OCI-LY1 (cell line): ENCODE data around the gene SERPINA4.

Source experiments
- EZH2 ChIP-seq: fragments of 200-600 bp; sonication (generic), shearing (Covaris generic); IDR thresholded peaks from 2 replicates; pipeline ENCODE4 v1.8.0; 2017; ENCODE audit warnings: borderline replicate concordance, mixed run types, mild to moderate bottlenecking, antibody characterized with exemption, low read length, moderate library complexity, mixed read lengths
- TF ChIP-seq, protein P1 (sequence below): fragments of 200-600 bp; sonication (generic), shearing (Covaris generic); IDR thresholded peaks from 2 replicates; pipeline ENCODE4 v1.5.1; 2017; ENCODE audit warnings: mild to moderate bottlenecking, antibody characterized with exemption, low read length, moderate library complexity, mixed read lengths

DNA sequence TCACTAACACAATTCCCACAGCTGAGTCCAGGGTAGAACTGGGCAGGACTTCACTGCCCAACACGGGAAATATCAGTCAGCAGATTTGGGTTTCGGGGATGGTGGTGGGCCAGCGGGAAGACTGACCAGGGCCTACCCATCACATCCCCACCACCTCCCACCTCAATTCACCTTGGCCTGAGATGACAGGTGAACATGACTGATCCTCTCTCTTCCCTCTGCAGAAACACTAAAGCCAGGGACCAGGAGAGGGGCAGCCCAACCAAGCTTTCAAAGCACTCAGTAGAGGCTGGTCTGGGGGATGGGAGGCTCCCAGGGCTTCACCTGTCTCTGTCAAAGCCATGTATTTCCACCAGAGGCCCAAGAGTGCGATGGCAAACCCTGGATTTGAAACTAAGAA, 22.3 kb downstream of the SERPINA4 start:
- TF ChIP-seq, protein P1, sequence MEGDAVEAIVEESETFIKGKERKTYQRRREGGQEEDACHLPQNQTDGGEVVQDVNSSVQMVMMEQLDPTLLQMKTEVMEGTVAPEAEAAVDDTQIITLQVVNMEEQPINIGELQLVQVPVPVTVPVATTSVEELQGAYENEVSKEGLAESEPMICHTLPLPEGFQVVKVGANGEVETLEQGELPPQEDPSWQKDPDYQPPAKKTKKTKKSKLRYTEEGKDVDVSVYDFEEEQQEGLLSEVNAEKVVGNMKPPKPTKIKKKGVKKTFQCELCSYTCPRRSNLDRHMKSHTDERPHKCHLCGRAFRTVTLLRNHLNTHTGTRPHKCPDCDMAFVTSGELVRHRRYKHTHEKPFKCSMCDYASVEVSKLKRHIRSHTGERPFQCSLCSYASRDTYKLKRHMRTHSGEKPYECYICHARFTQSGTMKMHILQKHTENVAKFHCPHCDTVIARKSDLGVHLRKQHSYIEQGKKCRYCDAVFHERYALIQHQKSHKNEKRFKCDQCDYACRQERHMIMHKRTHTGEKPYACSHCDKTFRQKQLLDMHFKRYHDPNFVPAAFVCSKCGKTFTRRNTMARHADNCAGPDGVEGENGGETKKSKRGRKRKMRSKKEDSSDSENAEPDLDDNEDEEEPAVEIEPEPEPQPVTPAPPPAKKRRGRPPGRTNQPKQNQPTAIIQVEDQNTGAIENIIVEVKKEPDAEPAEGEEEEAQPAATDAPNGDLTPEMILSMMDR, result no peak
- no peak for TF ChIP-seq EZH2
